ENCODE results near the gene IL21R. TPM values are rescaled to one million over a fixed set of nuclear protein-coding genes. Genes with fewer than 3 reads are reported as not detected.

The IL21R gene
- 2.0 and 3.2 TPM in 2 replicates for total RNA-seq
- 0.90 TPM for polyA plus RNA-seq (2012)

GRCh38 chr16:27401768-27402568 is at the start of gene IL21R:
IL21R (plus strand) TSS chr16:27402174; CDS start chr16:27430072, 27,898 bp downstream.
- DNase-seq (ENCODE audit: low read depth), result peak; percentile 98

GRCh38 chr16:27353853-27354252 is 48.1 kb upstream of the IL21R start:
- DNase-seq (ENCODE audit: low read depth), result no peak

- no peak for DNase-seq (ENCODE audit: low read depth)
Observed at GRCh38 chr16:27355610-27356009, 46.4 kb upstream of the IL21R start.

GRCh38 chr16:27356794-27357193 is 45.2 kb upstream of the IL21R start:
- DNase-seq (ENCODE audit: low read depth), result no peak

GRCh38 chr16:27359051-27359450 is 42.9 kb upstream of the IL21R start:
- DNase-seq (ENCODE audit: low read depth), result no peak

GRCh38 chr16:27359615-27360014 is 42.4 kb upstream of the IL21R start:
- DNase-seq (ENCODE audit: low read depth), result no peak

- DNase-seq (ENCODE audit: low read depth), result no peak
Observed at GRCh38 chr16:27361987-27362386, 40.0 kb upstream of the IL21R start.

- no peak for DNase-seq (ENCODE audit: low read depth)
Observed at GRCh38 chr16:27362570-27363245, 39.3 kb upstream of the IL21R start.

GRCh38 chr16:27363246-27363632 is 38.7 kb upstream of the IL21R start:
- no peak for DNase-seq (ENCODE audit: low read depth)

GRCh38 chr16:27363797-27364196 is 38.2 kb upstream of the IL21R start:
- no peak for DNase-seq (ENCODE audit: low read depth)

GRCh38 chr16:27364493-27365141 is 37.4 kb upstream of the IL21R start:
- no peak for DNase-seq (ENCODE audit: low read depth)

- DNase-seq (ENCODE audit: low read depth), result no peak
Observed at GRCh38 chr16:27365142-27366089, 36.6 kb upstream of the IL21R start.

- DNase-seq (ENCODE audit: low read depth), result no peak
Observed at GRCh38 chr16:27366687-27367460, 35.1 kb upstream of the IL21R start.

GRCh38 chr16:27367461-27368357 is 34.3 kb upstream of the IL21R start:
- DNase-seq (ENCODE audit: low read depth), result peak; percentile 77

GRCh38 chr16:27368358-27368722 is 33.6 kb upstream of the IL21R start:
- DNase-seq (ENCODE audit: low read depth), result no peak

GRCh38 chr16:27369806-27370205 is 32.2 kb upstream of the IL21R start:
- DNase-seq (ENCODE audit: low read depth), result peak; percentile 68

GRCh38 chr16:27370318-27370717 is 31.7 kb upstream of the IL21R start:
- DNase-seq (ENCODE audit: low read depth), result no peak

GRCh38 chr16:27373312-27373711 is 28.7 kb upstream of the IL21R start:
- no peak for DNase-seq (ENCODE audit: low read depth)

- no peak for DNase-seq (ENCODE audit: low read depth)
Observed at GRCh38 chr16:27374221-27374803, 27.7 kb upstream of the IL21R start.

Measured in myocyte (in vitro differentiated cells).